ENCODE results near the gene ZNF662. TPM values are rescaled to one million over a fixed set of nuclear protein-coding genes. Genes with fewer than 3 reads are reported as not detected.

Gene ZNF662
- total RNA-seq, 6 experiments from 2014 or later: 0.21 to 1.4 (median 0.51) TPM; not detected in 1

GRCh38 chr3:42906848-42907183 is 874 bp downstream of the ZNF662 start:
- no peak for TF ChIP-seq CTCF (IDR thresholded peaks at IDR 0.05)
- H3K4me1 Mint-ChIP-seq (ENCODE audit: low read depth): no peaks in the 10 kb centered on the region
- H3K36me3 Mint-ChIP-seq (ENCODE audit: low read depth): 0 out of 2 replicates have a peak, but pooled peaks cover 6% of the 10 kb centered on the region
- no peaks in the 10 kb centered on the region; the same call in 1 of the 2 replicates for H3K9me3 Mint-ChIP-seq
- DNase-seq: no peak
- H3K27ac Mint-ChIP-seq: no peak overlapping the region
- peak overlapping the region; percentile 60; the same call in 1 of the 2 replicates for H3K4me3 Mint-ChIP-seq
- peaks cover 36% of the 10 kb centered on the region for H3K27me3 Mint-ChIP-seq (ENCODE audit: insufficient read depth)

- Mint-ChIP-seq H3K4me3 (no peak overlapping the region), H3K27me3 (ENCODE audit: insufficient read depth) (peaks cover 32% of the 10 kb centered on the region), H3K9me3 (peaks cover 10% of the 10 kb centered on the region), H3K27ac (no peak overlapping the region), H3K4me1 (ENCODE audit: low read depth) (no peaks in the 10 kb centered on the region), H3K36me3 (ENCODE audit: low read depth) (peaks cover 13% of the 10 kb centered on the region; the same call in 1 of the 2 replicates)
- no peak for DNase-seq
- no peak for TF ChIP-seq CTCF (IDR thresholded peaks at IDR 0.05)
These were observed 2.7 kb downstream of the ZNF662 start for GRCh38 chr3:42908675-42909074.

- no peak overlapping the region for H3K27ac Mint-ChIP-seq
- H3K9me3 Mint-ChIP-seq: peaks cover 34% of the 10 kb centered on the region
- no peak for TF ChIP-seq CTCF (IDR thresholded peaks at IDR 0.05)
- H3K4me1 Mint-ChIP-seq (ENCODE audit: low read depth): no peaks in the 10 kb centered on the region
- H3K36me3 Mint-ChIP-seq (ENCODE audit: low read depth): peaks cover 29% of the 10 kb centered on the region
- no peak for DNase-seq
- peaks cover 13% of the 10 kb centered on the region for H3K27me3 Mint-ChIP-seq (ENCODE audit: insufficient read depth)
- H3K4me3 Mint-ChIP-seq: no peak overlapping the region
These were observed 5.6 kb downstream of the ZNF662 start for GRCh38 chr3:42911551-42911950.

GRCh38 chr3:42914771-42915515 is 9.0 kb downstream of the ZNF662 start:
- H3K27ac Mint-ChIP-seq: no peak overlapping the region
- H3K9me3 Mint-ChIP-seq: peaks cover 41% of the 10 kb centered on the region
- H3K27me3 Mint-ChIP-seq (ENCODE audit: insufficient read depth): no peaks in the 10 kb centered on the region; the same call in 1 of the 2 replicates
- peaks cover 29% of the 10 kb centered on the region for H3K36me3 Mint-ChIP-seq (ENCODE audit: low read depth)
- TF ChIP-seq CTCF (IDR thresholded peaks at IDR 0.05): no peak
- no peaks in the 10 kb centered on the region for H3K4me1 Mint-ChIP-seq (ENCODE audit: low read depth)
- DNase-seq: no peak
- H3K4me3 Mint-ChIP-seq: no peak overlapping the region

GRCh38 chr3:42923606-42924005 is 17.7 kb downstream of the ZNF662 start:
- no peak for TF ChIP-seq CTCF (IDR thresholded peaks at IDR 0.05)
- H3K4me1 Mint-ChIP-seq (ENCODE audit: low read depth): no peaks in the 10 kb centered on the region
- H3K27me3 Mint-ChIP-seq (ENCODE audit: insufficient read depth): peaks cover 10% of the 10 kb centered on the region
- no peaks in the 10 kb centered on the region for H3K9me3 Mint-ChIP-seq
- no peak overlapping the region for H3K27ac Mint-ChIP-seq
- no peaks in the 10 kb centered on the region for H3K36me3 Mint-ChIP-seq (ENCODE audit: low read depth)
- no peak overlapping the region for H3K4me3 Mint-ChIP-seq
- DNase-seq: no peak
